H1 (cell line): ENCODE measurements around the gene MPND. TPM values are rescaled to one million over a fixed set of nuclear protein-coding genes. Genes with fewer than 3 reads are reported as not detected.
A peak's percentile ranks its signal among the peaks of the same experiment; 100 is the strongest.

Source experiments
- CBX8 ChIP-seq: fragments of 300-800, 300-1000 bp; sonication (generic); IDR thresholded peaks from 2 replicates; pipeline ENCODE4 v1.7.1; 2016; ENCODE audit warnings: low read depth, low read length, borderline replicate concordance
- CHD7 ChIP-seq: fragments of 300-600 bp; sonication (generic); IDR thresholded peaks from 2 replicates; pipeline ENCODE4 v1.7.1; 2012; ENCODE audit warnings: low read length, moderate library complexity, mild to moderate bottlenecking, inconsistent platforms; ENCODE audit not compliant: insufficient replicate concordance
- HDAC2 ChIP-seq, 2 experiments: fragments of 300-600 bp in 1 of 2; sonication (generic) in 1 of 2; IDR thresholded peaks; 2 replicates each; pipeline ENCODE4 v1.6.1; 2011 to 2012; ENCODE audit warnings: low read depth in 2 of 2, low read length in 2 of 2, mild to moderate bottlenecking in 2 of 2, moderate library complexity in 2 of 2, borderline replicate concordance in 1 of 2, inconsistent platforms in 1 of 2
- KDM4A ChIP-seq: IDR thresholded peaks from one replicate; pipeline ENCODE4 v1.7.1; 2012; ENCODE audit warnings: low read depth, mild to moderate bottlenecking, moderate library complexity, low read length, inconsistent platforms; ENCODE audit not compliant: severe bottlenecking
- POLR2A ChIP-seq, 2 experiments: IDR thresholded peaks; 1 replicate in 1 of 2; 2 replicates in 1 of 2; pipeline ENCODE4 v1.6.1; 2011; ENCODE audit warnings: low read depth in 2 of 2, low read length in 2 of 2, mild to moderate bottlenecking in 2 of 2; ENCODE audit errors: control extremely low read depth in 1 of 2
- SP1 ChIP-seq: IDR thresholded peaks from 2 replicates; pipeline ENCODE4 v1.6.1; 2011; ENCODE audit warnings: low read depth, low read length
- TAF1 ChIP-seq: IDR thresholded peaks from 2 replicates; pipeline ENCODE4 v1.6.1; 2011; ENCODE audit warnings: mild to moderate bottlenecking, low read depth, low read length
- polyA plus RNA-seq, 7 experiments: library from polyadenylated mRNA; depleted of rRNA in 3 of 7; stranded (reverse) in 5 of 7; unstranded in 2 of 7; fragments of >200 nt in 5 of 7; fragments of 200-250 nt in 2 of 7; gene quantifications; 1 replicate in 5 of 7; 2 replicates in 1 of 7; 4 replicates in 1 of 7; pipeline versions ENCODE4 v1.2.1 to v1.2.3, GENCODE V29; 2011 to 2013; ENCODE audit warnings: missing spikeins in 2 of 7, mixed read lengths in 2 of 7
- total RNA-seq: library from RNA; stranded (reverse); fragmentation: NEBNext Ultra II Directional; extraction: Animal tissue kit (Norgen Biotek cat#: 25700); gene quantifications from 2 replicates; pipeline ENCODE4 v1.2.1, GENCODE V29; 2021

Gene MPND
- total and polyA plus RNA-seq, 2 of the 8 experiments (the other 6 are each of a cell fraction or from before 2014, with no cell fraction given): 22.9 to 27.7 TPM

GRCh38 chr19:4409123-4409933, 66.0 kb downstream of the MPND start (continued):
- no peak for TF ChIP-seq CHD7
- TF ChIP-seq POLR2A (IDR thresholded peaks at IDR 0.05; ENCODE audit: control extremely low read depth in 1 of 2, low read depth in 2 of 2, low read length in 2 of 2): peak; percentile 71 to 78
- TF ChIP-seq TAF1: peak; percentile 65
- no peak for TF ChIP-seq KDM4A
- no peak for TF ChIP-seq CBX8
- TF ChIP-seq HDAC2 (IDR thresholded peaks at IDR 0.05; ENCODE audit: borderline replicate concordance in 1 of 2, low read depth in 2 of 2, low read length in 2 of 2): peak; percentile 66 to 96; a peak in 2 of 4 replicates
- peak; percentile 86 for TF ChIP-seq SP1
